Endothelial cell of umbilical vein (primary cell): ENCODE measurements around the gene IPO11. TPM values are rescaled to one million over a fixed set of nuclear protein-coding genes. Genes with fewer than 3 reads are reported as not detected.

Source experiments
- BruUV-seq: library from RNA; stranded (reverse); fragments of 400-500 nt; replicated peaks from 2 replicates; lab custom pipeline; 2021; lab: Mats Ljungman, UMichigan
- CTCF ChIA-PET: fragments of 300-600, 350-600 bp; sonication (Branson Sonifier 250); formaldehyde crosslinking; loops from one replicate; lab custom pipeline; 2021; ENCODE audit warnings: antibody characterized with exemption, inconsistent platforms; lab: Charles Lee
- POLR2A ChIA-PET: fragments of 300-600, 350-600 bp; sonication (Branson Sonifier 250); formaldehyde crosslinking; loops from one replicate; lab custom pipeline; 2021; ENCODE audit warnings: antibody characterized with exemption, inconsistent platforms; lab: Charles Lee
- DNase-seq: peaks from one replicate; pipeline ENCODE4 v3.0.0-alpha.2; 2011; ENCODE audit warnings: low read depth, low spot score
- FAIRE-seq: peaks from 2 replicates; lab custom pipeline; 2011; peaks lifted over from hg19 to GRCh38; lab: Jason Lieb, UNC
- H2AFZ ChIP-seq: 2 replicates; pipeline ENCODE4 v1.6.0; 2012; ENCODE audit warnings: low read depth, low read length, control low read depth, inconsistent platforms
- H3K27ac ChIP-seq: 2 replicates; pipeline ENCODE4 v1.5.1; 2011; ENCODE audit warnings: low read depth, mild to moderate bottlenecking, control low read depth, low read length, moderate library complexity; ENCODE audit not compliant: insufficient read depth
- H3K27me3 ChIP-seq, 2 experiments: 2 replicates each; pipeline versions ENCODE4 v1.6.0 to v1.6.1; 2011; ENCODE audit warnings: low read length in 2 of 2, mixed read lengths in 1 of 2; ENCODE audit not compliant: control insufficient read depth in 2 of 2, insufficient read depth in 2 of 2
- H3K36me3 ChIP-seq, 2 experiments: 2 replicates in 1 of 2; 3 replicates in 1 of 2; pipeline ENCODE4 v1.5.1; 2011; ENCODE audit warnings: low read length in 2 of 2, mild to moderate bottlenecking in 1 of 2, moderate library complexity in 1 of 2; ENCODE audit not compliant: control insufficient read depth in 2 of 2, insufficient read depth in 2 of 2; ENCODE audit errors: extremely low read depth in 1 of 2
- H3K4me1 ChIP-seq: 3 replicates; pipeline ENCODE4 v1.5.1; 2011; ENCODE audit warnings: mild to moderate bottlenecking, low read length; ENCODE audit not compliant: control insufficient read depth, insufficient read depth; ENCODE audit errors: extremely low read depth
- H3K4me2 ChIP-seq: 2 replicates; pipeline ENCODE4 v1.6.1; 2011; ENCODE audit warnings: low read length, control low read depth, mixed read lengths; ENCODE audit not compliant: insufficient read depth
- H3K4me3 ChIP-seq, 3 experiments: fragments of 200-600 bp in 1 of 3; sonication (generic), shearing (Covaris generic) in 1 of 3; replicated peaks in 1 of 3; 2 replicates each; pipeline ENCODE4 v1.5.1; 2011 to 2016; ENCODE audit warnings: control low read depth in 3 of 3, low read length in 3 of 3, mild to moderate bottlenecking in 2 of 3, inconsistent platforms in 1 of 3, low read depth in 1 of 3, moderate library complexity in 1 of 3; ENCODE audit not compliant: insufficient read depth in 1 of 3
- H3K79me2 ChIP-seq: 2 replicates; pipeline ENCODE4 v1.6.0; 2012; ENCODE audit warnings: low read length, inconsistent platforms; ENCODE audit not compliant: control insufficient read depth, insufficient read depth
- H3K9ac ChIP-seq: replicated peaks from 2 replicates; pipeline ENCODE3; 2011; ENCODE audit warnings: low read length, control low read depth; ENCODE audit not compliant: insufficient read depth; ENCODE audit errors: extremely low read depth
- H3K9me1 ChIP-seq: replicated peaks from 3 replicates; pipeline ENCODE4 v1.6.0; 2011; ENCODE audit warnings: mild to moderate bottlenecking, low read length; ENCODE audit not compliant: control insufficient read depth, insufficient read depth; ENCODE audit errors: extremely low read depth
- H3K9me3 ChIP-seq: replicated peaks from 2 replicates; pipeline ENCODE4 v1.5.1; 2012; ENCODE audit warnings: low read length, inconsistent platforms; ENCODE audit not compliant: control insufficient read depth, insufficient read depth
- H4K20me1 ChIP-seq: replicated peaks from 2 replicates; pipeline ENCODE3; 2011; ENCODE audit warnings: mild to moderate bottlenecking, low read length; ENCODE audit not compliant: control insufficient read depth, insufficient read depth; ENCODE audit errors: extremely low read depth
- EZH2 ChIP-seq: IDR thresholded peaks from 2 replicates; pipeline ENCODE4 v1.6.1; 2012; ENCODE audit warnings: borderline replicate concordance, low read depth, mild to moderate bottlenecking, moderate library complexity, low read length, inconsistent platforms; ENCODE audit not compliant: severe bottlenecking
- FOS ChIP-seq: IDR thresholded peaks from 2 replicates; pipeline ENCODE4 v1.6.1; 2011; ENCODE audit warnings: mild to moderate bottlenecking, low read length, moderate library complexity, borderline replicate concordance; ENCODE audit not compliant: insufficient read depth
- GATA2 ChIP-seq: IDR thresholded peaks from 2 replicates; pipeline ENCODE4 v1.7.0; 2011; ENCODE audit warnings: low read depth, mild to moderate bottlenecking, moderate library complexity, mixed read lengths, low read length; ENCODE audit not compliant: insufficient read length, insufficient read depth
- JUN ChIP-seq: IDR thresholded peaks from 2 replicates; pipeline ENCODE4 v1.6.1; 2011; ENCODE audit warnings: borderline replicate concordance, low read depth; ENCODE audit not compliant: insufficient read length, insufficient read depth
- MYC ChIP-seq: IDR thresholded peaks from one replicate; pipeline ENCODE4 v1.6.1; 2011; ENCODE audit warnings: mild to moderate bottlenecking, low read depth, low read length
- POLR2A ChIP-seq: IDR thresholded peaks from 2 replicates; pipeline ENCODE4 v1.6.1; 2012; ENCODE audit warnings: low read depth, mild to moderate bottlenecking, control low read depth, low read length
- POLR2AphosphoS5 ChIP-seq: IDR thresholded peaks from 2 replicates; pipeline ENCODE4 v1.6.1; 2012; ENCODE audit warnings: low read depth, mild to moderate bottlenecking, control low read depth, low read length, moderate library complexity; ENCODE audit not compliant: insufficient read depth
- dilution Hi-C: fragments of 300-500 bp; cut with MboI; formaldehyde crosslinking; loops from one replicate; pipeline ENCODE4 v1.15.0; 2019; ENCODE audit warnings: low sequenced_read_pairs; ENCODE audit not compliant: extremely low pct_ligation_motif_present
- intact Hi-C: fragments of 100-400 bp; cut with micrococcal nuclease; formaldehyde crosslinking; loops from one replicate; pipeline ENCODE4 v1.10.0; 2022
- polyA plus RNA-seq, 4 experiments: library from polyadenylated mRNA; depleted of rRNA in 3 of 4; stranded (reverse) in 3 of 4; unstranded in 1 of 4; fragments of >200 nt; gene quantifications; 2 replicates each; pipeline versions ENCODE4 v1.2.1 to v1.2.3, GENCODE V29; 2011 to 2012; ENCODE audit warnings: missing spikeins in 1 of 4
- total RNA-seq: library from RNA; stranded (reverse); gene quantifications from 2 replicates; pipeline ENCODE4 v1.2.3, GENCODE V29; 2021
- TF ChIP-seq, protein P1 (sequence below), 2 donors: IDR thresholded peaks; 1 replicate in 1 of 2; 2 replicates in 1 of 2; pipeline ENCODE4 v1.5.1; 2011; ENCODE audit warnings: low read length in 2 of 2, mild to moderate bottlenecking in 2 of 2, moderate library complexity in 2 of 2, control low read depth in 1 of 2, inconsistent platforms in 1 of 2, low read depth in 1 of 2; ENCODE audit not compliant: insufficient read depth in 1 of 2; ENCODE audit errors: extremely low read depth in 1 of 2
- TF ChIP-seq, protein P2 (sequence below): IDR thresholded peaks from 2 replicates; pipeline ENCODE4 v1.6.1; 2011; ENCODE audit not compliant: insufficient read depth, insufficient read length

Gene IPO11
- total and polyA plus RNA-seq, 2 donors (not counting 3 experiments of a cell fraction or from before 2014, with no cell fraction given) = 38.5 to 80.9 TPM

DNA sequence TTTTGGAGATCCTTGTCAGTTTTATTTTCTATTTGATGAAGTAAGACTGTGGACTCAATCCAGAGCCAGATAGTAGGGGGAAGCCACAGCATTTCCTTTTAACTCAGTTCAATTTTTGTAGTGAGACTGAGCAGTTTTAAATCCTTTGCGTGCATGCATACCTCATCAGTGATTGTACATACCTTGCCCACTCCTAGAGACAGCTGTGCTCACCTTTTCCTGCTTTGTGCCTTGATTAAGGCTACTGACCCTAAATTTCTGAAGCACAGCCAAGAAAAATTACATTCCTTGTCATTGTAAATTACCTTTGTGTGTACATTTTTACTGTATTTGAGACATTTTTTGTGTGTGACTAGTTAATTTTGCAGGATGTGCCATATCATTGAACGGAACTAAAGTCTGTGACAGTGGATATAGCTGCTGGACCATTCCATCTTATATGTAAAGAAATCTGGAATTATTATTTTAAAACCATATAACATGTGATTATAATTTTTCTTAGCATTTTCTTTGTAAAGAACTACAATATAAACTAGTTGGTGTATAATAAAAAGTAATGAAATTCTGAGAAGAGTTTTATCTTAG is 26.7 kb upstream of the IPO11 start:
- no peaks in the 10 kb centered on the region for H3K9me1 ChIP-seq
- no peak overlapping the region for H3K4me3 ChIP-seq
- ChIA-PET CTCF (interaction anchor here (1.5 to 1.6 kb wide), 2 partner anchors 18 to 84 kb away, joined by 3 to 4 read pairs; partner anchors contain the start of gene DIMT1), POLR2A (no interaction called here)
- H3K4me1 ChIP-seq = no peaks in the 10 kb centered on the region
- no peak overlapping the region for H2AFZ ChIP-seq
- no peak for FAIRE-seq
- H3K79me2 ChIP-seq = peaks cover 2% of the 10 kb centered on the region
- no peaks in the 10 kb centered on the region for H4K20me1 ChIP-seq
- BruUV-seq = TSS peak; percentile 21
- no peaks in the 10 kb centered on the region for H3K9me3 ChIP-seq
- H3K4me2 ChIP-seq = no peak overlapping the region
- no peak overlapping the region for H3K9ac ChIP-seq
- DNase-seq = no peak
- dilution Hi-C loops (no loop called here), intact Hi-C loops (no loop called here)
- H3K36me3 ChIP-seq = peaks cover 11 to 34% of the 10 kb centered on the region in 2 experiments
- TF ChIP-seq POLR2A (no peak), EZH2 (no peak), POLR2AphosphoS5 (no peak), MYC (no peak), JUN (no peak), FOS (no peak), GATA2 (no peak)
- TF ChIP-seq, protein P1, sequence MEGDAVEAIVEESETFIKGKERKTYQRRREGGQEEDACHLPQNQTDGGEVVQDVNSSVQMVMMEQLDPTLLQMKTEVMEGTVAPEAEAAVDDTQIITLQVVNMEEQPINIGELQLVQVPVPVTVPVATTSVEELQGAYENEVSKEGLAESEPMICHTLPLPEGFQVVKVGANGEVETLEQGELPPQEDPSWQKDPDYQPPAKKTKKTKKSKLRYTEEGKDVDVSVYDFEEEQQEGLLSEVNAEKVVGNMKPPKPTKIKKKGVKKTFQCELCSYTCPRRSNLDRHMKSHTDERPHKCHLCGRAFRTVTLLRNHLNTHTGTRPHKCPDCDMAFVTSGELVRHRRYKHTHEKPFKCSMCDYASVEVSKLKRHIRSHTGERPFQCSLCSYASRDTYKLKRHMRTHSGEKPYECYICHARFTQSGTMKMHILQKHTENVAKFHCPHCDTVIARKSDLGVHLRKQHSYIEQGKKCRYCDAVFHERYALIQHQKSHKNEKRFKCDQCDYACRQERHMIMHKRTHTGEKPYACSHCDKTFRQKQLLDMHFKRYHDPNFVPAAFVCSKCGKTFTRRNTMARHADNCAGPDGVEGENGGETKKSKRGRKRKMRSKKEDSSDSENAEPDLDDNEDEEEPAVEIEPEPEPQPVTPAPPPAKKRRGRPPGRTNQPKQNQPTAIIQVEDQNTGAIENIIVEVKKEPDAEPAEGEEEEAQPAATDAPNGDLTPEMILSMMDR (IDR thresholded peaks at IDR 0.05; ENCODE audit: extremely low read depth in 1 of 2, insufficient read depth in 1 of 2, low read depth in 1 of 2, low read length in 2 of 2) = no peak
- TF ChIP-seq, protein P2, sequence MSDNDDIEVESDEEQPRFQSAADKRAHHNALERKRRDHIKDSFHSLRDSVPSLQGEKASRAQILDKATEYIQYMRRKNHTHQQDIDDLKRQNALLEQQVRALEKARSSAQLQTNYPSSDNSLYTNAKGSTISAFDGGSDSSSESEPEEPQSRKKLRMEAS = no peak
- H3K27ac ChIP-seq = no peak overlapping the region
- H3K27me3 ChIP-seq = no peaks in the 10 kb centered on the region
